HEK293T (cell line): Measurements from ENCODE around the gene CRABP2.

ENCODE experiments used
- CTBP1 ChIP-seq: fragments of 450-650 bp; IDR thresholded peaks from 2 replicates; pipeline ENCODE4 v1.6.1; 2016; ENCODE audit warnings: borderline replicate concordance
- FOXA1 ChIP-seq: fragments of 450-650 bp; IDR thresholded peaks from 2 replicates; pipeline ENCODE4 v1.6.1; 2016; ENCODE audit warnings: mild to moderate bottlenecking
- FOXM1 ChIP-seq: fragments of 450-650 bp; IDR thresholded peaks from 2 replicates; pipeline ENCODE4 v1.6.1; 2017; ENCODE audit warnings: mild to moderate bottlenecking, borderline replicate concordance
- PKNOX1 ChIP-seq: fragments of 450-650 bp; IDR thresholded peaks from 2 replicates; pipeline ENCODE4 v1.6.1; 2016
- SUZ12 ChIP-seq: fragments of 450-650 bp; IDR thresholded peaks from 2 replicates; pipeline ENCODE4 v1.6.1; 2016; ENCODE audit warnings: mild to moderate bottlenecking

- no peak for TF ChIP-seq SUZ12
- no peak for TF ChIP-seq FOXA1
- TF ChIP-seq CTBP1, result no peak
- no peak for TF ChIP-seq PKNOX1
- TF ChIP-seq FOXM1, result no peak
Measured at GRCh38 chr1:156709031-156709430, 3.6 kb upstream of the CRABP2 start.
